B cell (primary cell): ENCODE measurements around the gene LARGE1.

Source experiments
- EZH2 ChIP-seq: IDR thresholded peaks from 2 replicates; pipeline ENCODE4 v1.6.1; 2012; ENCODE audit warnings: borderline replicate concordance, low read depth, mild to moderate bottlenecking, moderate library complexity, low read length; ENCODE audit not compliant: insufficient read depth, poor library complexity, severe bottlenecking
- TF ChIP-seq, protein P1 (sequence below): fragments of 200-600 bp; IDR thresholded peaks from one replicate; pipeline ENCODE4 v1.8.0; 2022; ENCODE audit warnings: antibody characterized with exemption, mild to moderate bottlenecking

- TF ChIP-seq, protein P1, sequence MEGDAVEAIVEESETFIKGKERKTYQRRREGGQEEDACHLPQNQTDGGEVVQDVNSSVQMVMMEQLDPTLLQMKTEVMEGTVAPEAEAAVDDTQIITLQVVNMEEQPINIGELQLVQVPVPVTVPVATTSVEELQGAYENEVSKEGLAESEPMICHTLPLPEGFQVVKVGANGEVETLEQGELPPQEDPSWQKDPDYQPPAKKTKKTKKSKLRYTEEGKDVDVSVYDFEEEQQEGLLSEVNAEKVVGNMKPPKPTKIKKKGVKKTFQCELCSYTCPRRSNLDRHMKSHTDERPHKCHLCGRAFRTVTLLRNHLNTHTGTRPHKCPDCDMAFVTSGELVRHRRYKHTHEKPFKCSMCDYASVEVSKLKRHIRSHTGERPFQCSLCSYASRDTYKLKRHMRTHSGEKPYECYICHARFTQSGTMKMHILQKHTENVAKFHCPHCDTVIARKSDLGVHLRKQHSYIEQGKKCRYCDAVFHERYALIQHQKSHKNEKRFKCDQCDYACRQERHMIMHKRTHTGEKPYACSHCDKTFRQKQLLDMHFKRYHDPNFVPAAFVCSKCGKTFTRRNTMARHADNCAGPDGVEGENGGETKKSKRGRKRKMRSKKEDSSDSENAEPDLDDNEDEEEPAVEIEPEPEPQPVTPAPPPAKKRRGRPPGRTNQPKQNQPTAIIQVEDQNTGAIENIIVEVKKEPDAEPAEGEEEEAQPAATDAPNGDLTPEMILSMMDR = no peak
- TF ChIP-seq EZH2 = no peak
Measured at GRCh38 chr22:33851821-33852384, 68.4 kb downstream of the LARGE1 start.
